Keratinocyte (primary cell): ENCODE data around the gene BICDL2. TPM values are rescaled to one million over a fixed set of nuclear protein-coding genes. Genes with fewer than 3 reads are reported as not detected.
"Not testable (repeated sequence)": the region's sequence is repeated elsewhere in the genome, so short reads cannot be mapped to it uniquely, and the experiment has no call there.

Experiments used
- DNase-seq: peaks from one replicate; pipeline ENCODE4 v3.0.0-alpha.2; 2011; ENCODE audit warnings: low read depth, missing footprints, low spot score
- FAIRE-seq: peaks from 2 replicates; lab custom pipeline; 2011; peaks lifted over from hg19 to GRCh38; lab: Jason Lieb, UNC
- H2AFZ ChIP-seq: 2 replicates; pipeline ENCODE4 v1.6.0; 2012; ENCODE audit warnings: low read length, control low read depth, inconsistent platforms; ENCODE audit not compliant: control insufficient read depth
- H3K27ac ChIP-seq: 2 replicates; pipeline ENCODE4 v1.5.1; 2011; ENCODE audit warnings: low read length; ENCODE audit not compliant: control insufficient read depth, insufficient read depth
- H3K27me3 ChIP-seq: 3 replicates; pipeline ENCODE4 v1.6.0; 2011; ENCODE audit warnings: low read length; ENCODE audit not compliant: control insufficient read depth, insufficient read depth; ENCODE audit errors: extremely low read depth
- H3K36me3 ChIP-seq, 2 experiments: 2 replicates in 1 of 2; 3 replicates in 1 of 2; pipeline ENCODE4 v1.5.1; 2011; ENCODE audit warnings: low read length in 2 of 2, mild to moderate bottlenecking in 1 of 2; ENCODE audit not compliant: control insufficient read depth in 2 of 2, insufficient read depth in 2 of 2; ENCODE audit errors: extremely low read depth in 1 of 2
- H3K4me1 ChIP-seq: 3 replicates; pipeline ENCODE4 v1.5.1; 2011; ENCODE audit warnings: low read length; ENCODE audit not compliant: control insufficient read depth, insufficient read depth; ENCODE audit errors: extremely low read depth
- H3K4me2 ChIP-seq: 3 replicates; pipeline ENCODE4 v1.6.0; 2011; ENCODE audit warnings: low read depth, low read length; ENCODE audit not compliant: control insufficient read depth, insufficient read depth; ENCODE audit errors: extremely low read depth
- H3K4me3 ChIP-seq, 3 experiments: fragments of 200-600 bp in 1 of 3; sonication (generic) in 1 of 3; 2 replicates in 2 of 3; 3 replicates in 1 of 3; pipeline ENCODE4 v1.5.1; 2011 to 2016; ENCODE audit warnings: low read length in 3 of 3, mild to moderate bottlenecking in 3 of 3, control low read depth in 2 of 3, inconsistent platforms in 1 of 3, low read depth in 1 of 3, mixed read lengths in 1 of 3, mixed run types in 1 of 3, moderate library complexity in 1 of 3; ENCODE audit not compliant: control insufficient read depth in 2 of 3, insufficient read depth in 2 of 3; ENCODE audit errors: extremely low read depth in 1 of 3
- H3K79me2 ChIP-seq: 2 replicates; pipeline ENCODE4 v1.6.0; 2012; ENCODE audit warnings: low read length; ENCODE audit not compliant: control insufficient read depth, insufficient read depth
- H3K9ac ChIP-seq: 3 replicates; pipeline ENCODE4 v1.6.0; 2011; ENCODE audit warnings: low read length; ENCODE audit not compliant: control insufficient read depth, insufficient read depth; ENCODE audit errors: extremely low read depth
- H3K9me1 ChIP-seq: 3 replicates; pipeline ENCODE4 v1.6.0; 2011; ENCODE audit warnings: low read length; ENCODE audit not compliant: control insufficient read depth, insufficient read depth; ENCODE audit errors: extremely low read depth
- H3K9me3 ChIP-seq: 2 replicates; pipeline ENCODE4 v1.5.1; 2012; ENCODE audit warnings: low read depth, low read length; ENCODE audit not compliant: control insufficient read depth
- H4K20me1 ChIP-seq: 3 replicates; pipeline ENCODE4 v1.6.0; 2011; ENCODE audit warnings: low read length; ENCODE audit not compliant: control insufficient read depth, insufficient read depth; ENCODE audit errors: extremely low read depth
- EZH2 ChIP-seq: IDR thresholded peaks from one replicate; pipeline ENCODE4 v1.6.1; 2012; ENCODE audit warnings: inconsistent platforms, mild to moderate bottlenecking, low read length, moderate library complexity
- dilution Hi-C: fragments of 300-500 bp; cut with MboI; formaldehyde crosslinking; loops from one replicate; pipeline ENCODE4 v1.7.0; 2020; ENCODE audit warnings: low sequenced_read_pairs; ENCODE audit not compliant: extremely low pct_ligation_motif_present
- polyA plus RNA-seq, 5 experiments: library from polyadenylated mRNA; depleted of rRNA in 3 of 5; stranded (reverse) in 3 of 5; stranded (forward) in 1 of 5; unstranded in 1 of 5; fragments of >200 nt; gene quantifications; 1 replicate in 1 of 5; 2 replicates in 3 of 5; 3 replicates in 1 of 5; pipeline versions ENCODE4 v1.2.1 to v1.2.3, GENCODE V29; 2011 to 2012; ENCODE audit warnings: missing spikeins in 2 of 5, low read depth in 1 of 5, low replicate concordance in 1 of 5
- TF ChIP-seq, protein P1 (sequence below), 3 experiments: IDR thresholded peaks in 1 of 3; conservative IDR thresholded peaks in 1 of 3; optimal IDR thresholded peaks in 1 of 3; 2 replicates in 2 of 3; 3 replicates in 1 of 3; pipeline versions ENCODE3 to v1.5.1; 2011; ENCODE audit warnings: low read length in 3 of 3, mild to moderate bottlenecking in 3 of 3, moderate library complexity in 2 of 3, control low read depth in 1 of 3, inconsistent platforms in 1 of 3; ENCODE audit not compliant: insufficient read depth in 2 of 3; ENCODE audit errors: extremely low read depth in 1 of 3

BICDL2 gene
- polyA plus RNA-seq, 1 donor (not counting 4 experiments of a cell fraction or from before 2014, with no cell fraction given): 1.3 TPM

DNA sequence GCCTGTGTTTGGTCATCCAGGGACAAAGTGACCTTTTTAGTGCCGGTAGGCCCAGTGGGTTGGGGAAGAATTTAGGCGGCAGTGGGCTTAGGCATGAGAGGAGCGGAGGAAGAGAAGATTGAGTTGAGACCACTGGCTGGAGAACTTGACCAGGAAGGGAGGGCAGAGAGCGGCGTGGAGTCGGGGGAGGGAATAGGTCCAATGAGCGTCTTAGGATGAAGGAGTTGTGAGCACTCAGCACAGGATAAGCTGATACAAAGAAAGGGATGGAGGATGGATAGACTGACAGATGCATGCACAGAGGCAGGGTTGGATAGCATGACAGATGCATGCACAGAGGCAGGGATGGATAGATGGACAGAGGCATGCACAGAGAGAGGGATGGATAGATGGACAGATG is 36.7 kb upstream of the BICDL2 start:
- Histone ChIP-seq H3K27ac (no peak overlapping the region), H3K9me1 (no peaks in the 10 kb centered on the region), H4K20me1 (no peaks in the 10 kb centered on the region), H3K4me2 (no peak overlapping the region), H3K4me3 (no peak overlapping the region), H2AFZ (no peak overlapping the region), H3K36me3 (no peaks in the 10 kb centered on the region), H3K4me1 (no peaks in the 10 kb centered on the region), H3K9me3 (no peaks in the 10 kb centered on the region), H3K79me2 (no peaks in the 10 kb centered on the region), H3K9ac (no peak overlapping the region), H3K27me3 (peaks cover 5% of the 10 kb centered on the region)
- no peak for DNase-seq
- no peak for TF ChIP-seq EZH2
- TF ChIP-seq, protein P1, sequence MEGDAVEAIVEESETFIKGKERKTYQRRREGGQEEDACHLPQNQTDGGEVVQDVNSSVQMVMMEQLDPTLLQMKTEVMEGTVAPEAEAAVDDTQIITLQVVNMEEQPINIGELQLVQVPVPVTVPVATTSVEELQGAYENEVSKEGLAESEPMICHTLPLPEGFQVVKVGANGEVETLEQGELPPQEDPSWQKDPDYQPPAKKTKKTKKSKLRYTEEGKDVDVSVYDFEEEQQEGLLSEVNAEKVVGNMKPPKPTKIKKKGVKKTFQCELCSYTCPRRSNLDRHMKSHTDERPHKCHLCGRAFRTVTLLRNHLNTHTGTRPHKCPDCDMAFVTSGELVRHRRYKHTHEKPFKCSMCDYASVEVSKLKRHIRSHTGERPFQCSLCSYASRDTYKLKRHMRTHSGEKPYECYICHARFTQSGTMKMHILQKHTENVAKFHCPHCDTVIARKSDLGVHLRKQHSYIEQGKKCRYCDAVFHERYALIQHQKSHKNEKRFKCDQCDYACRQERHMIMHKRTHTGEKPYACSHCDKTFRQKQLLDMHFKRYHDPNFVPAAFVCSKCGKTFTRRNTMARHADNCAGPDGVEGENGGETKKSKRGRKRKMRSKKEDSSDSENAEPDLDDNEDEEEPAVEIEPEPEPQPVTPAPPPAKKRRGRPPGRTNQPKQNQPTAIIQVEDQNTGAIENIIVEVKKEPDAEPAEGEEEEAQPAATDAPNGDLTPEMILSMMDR (optimal IDR thresholded peaks at IDR 0.05 in 1 of 3, IDR thresholded peaks at IDR 0.05 in 1 of 3, conservative IDR thresholded peaks at IDR 0.05 in 1 of 3; ENCODE audit: extremely low read depth in 1 of 3, insufficient read depth in 2 of 3, low read length in 3 of 3): no peak
- dilution Hi-C loops: no loop called here
- no peak for FAIRE-seq

DNA sequence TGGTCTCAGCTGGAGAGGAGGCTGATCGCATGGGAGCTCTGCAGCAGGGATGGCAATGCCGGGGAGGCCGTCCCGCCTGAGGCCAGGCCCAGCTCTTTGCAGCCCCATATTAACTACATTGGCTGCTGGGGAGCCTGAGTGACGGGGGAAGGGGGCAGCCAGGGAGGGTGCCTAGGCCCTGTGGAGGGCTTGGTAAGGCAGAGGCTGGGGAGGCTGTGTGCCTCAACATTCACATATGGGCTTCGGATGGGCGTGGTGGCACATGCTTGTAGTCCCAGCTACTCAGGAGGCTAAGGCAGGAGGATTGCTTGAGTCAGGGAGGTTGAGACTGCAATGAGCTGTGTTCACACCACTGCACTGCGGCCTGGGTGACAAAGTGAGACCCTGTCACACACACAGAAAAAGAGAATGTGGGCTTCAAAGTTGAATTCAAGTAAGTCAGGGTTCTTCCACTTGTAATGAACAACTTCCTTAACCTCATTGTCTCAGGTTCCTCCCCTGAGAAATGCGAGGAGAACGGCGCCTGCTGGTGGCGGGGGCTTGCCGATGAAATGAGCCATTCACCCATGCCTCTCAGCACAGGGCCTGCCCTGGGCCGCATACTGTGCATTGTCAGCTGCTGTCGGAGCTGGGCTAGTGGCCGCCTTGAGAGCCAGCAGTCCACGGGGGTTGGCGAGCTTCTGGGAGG is 36.0 kb upstream of the BICDL2 start:
- H3K79me2 ChIP-seq, H3K4me3 ChIP-seq, H2AFZ ChIP-seq, H3K4me2 ChIP-seq, H3K27me3 ChIP-seq, H3K9me1 ChIP-seq, H4K20me1 ChIP-seq, dilution Hi-C loops, H3K4me1 ChIP-seq, H3K36me3 ChIP-seq, FAIRE-seq, DNase-seq, H3K9me3 ChIP-seq, H3K9ac ChIP-seq, H3K27ac ChIP-seq: not testable (repeated sequence)

DNA sequence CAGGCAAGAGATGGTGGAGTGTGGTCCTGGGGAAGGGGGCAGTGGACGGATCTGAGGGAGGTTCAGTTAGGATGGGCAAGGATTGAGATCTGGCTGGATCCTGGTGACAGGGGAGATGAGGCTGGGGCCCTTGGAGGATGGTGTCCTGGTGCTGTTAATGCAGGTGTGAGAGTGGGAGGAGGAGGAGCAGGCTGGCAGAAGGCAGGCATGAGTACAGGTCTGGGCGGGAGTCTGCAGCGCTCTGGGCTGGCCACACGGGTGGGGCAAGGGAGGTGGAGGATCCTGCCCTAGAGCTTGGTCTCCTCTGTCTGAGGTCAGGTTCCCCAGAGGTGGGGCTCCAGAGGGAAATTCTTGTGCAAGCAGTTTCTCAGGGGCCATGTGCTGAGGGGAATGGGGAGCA is 35.4 kb upstream of the BICDL2 start:
- H3K9me1 ChIP-seq, DNase-seq, H3K36me3 ChIP-seq, H3K4me3 ChIP-seq, H3K9me3 ChIP-seq, H3K4me1 ChIP-seq, H2AFZ ChIP-seq, FAIRE-seq, H3K27me3 ChIP-seq, H3K4me2 ChIP-seq, dilution Hi-C loops, H3K9ac ChIP-seq, H4K20me1 ChIP-seq, H3K27ac ChIP-seq, H3K79me2 ChIP-seq: not testable (repeated sequence)
